Measurements from ENCODE around the gene SERINC5. TPM values are rescaled to one million over a fixed set of nuclear protein-coding genes. Genes with fewer than 3 reads are reported as not detected.

The SERINC5 gene
- total and polyA plus RNA-seq, 3 experiments from 2014 or later = 13.7 to 33.3 (median 32.9) TPM

DNA sequence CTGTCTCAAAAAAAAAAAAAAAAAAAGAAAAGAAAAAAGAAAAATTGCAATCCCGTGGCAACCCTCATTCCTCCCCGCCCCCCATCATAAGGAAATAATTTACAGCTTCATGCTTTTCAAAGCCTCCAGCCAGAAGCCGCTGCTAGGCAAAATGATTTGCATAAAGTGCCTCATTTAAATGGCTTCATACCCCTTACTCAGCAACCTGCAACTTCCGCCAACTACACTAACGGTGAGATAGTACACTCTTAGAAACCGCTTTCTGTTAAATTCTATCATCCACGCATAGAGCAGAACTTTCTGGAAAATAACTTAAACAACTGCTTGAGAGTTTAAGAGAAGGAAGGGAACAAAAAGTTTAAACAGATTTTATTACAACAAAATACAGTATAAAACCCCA lies 17.8 kb downstream of the SERINC5 start:
- peaks cover 64% of the 10 kb centered on the region for H3K4me1 ChIP-seq (ENCODE audit: insufficient read depth, low read length)
- H3K4me1 Mint-ChIP-seq = peaks cover 56 to 80% (median 70%) of the 10 kb centered on the region in 3 donors

DNA sequence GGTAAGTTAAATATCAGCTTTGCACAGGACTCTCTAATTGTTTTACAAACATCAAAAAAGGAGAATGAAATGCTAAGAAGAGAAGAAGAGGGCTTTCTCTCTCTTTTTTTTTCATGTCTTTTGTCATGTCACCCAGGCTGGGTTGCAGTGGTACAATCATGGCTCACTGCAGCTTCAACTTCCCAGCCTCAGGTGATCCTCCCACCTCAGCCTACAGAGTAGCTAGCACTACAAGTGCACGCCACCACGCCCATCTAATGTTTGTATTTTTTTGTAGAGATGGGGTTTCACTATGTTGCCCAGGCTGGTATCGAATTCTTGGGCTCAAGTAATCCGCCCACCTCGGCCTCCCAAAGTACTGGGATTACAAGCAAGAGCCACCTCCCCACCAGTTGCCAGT lies 18.6 kb downstream of the SERINC5 start:
- CTCF ChIA-PET = no interaction called here
- peaks cover 57 to 85% (median 74%) of the 10 kb centered on the region in 3 donors for H3K4me1 Mint-ChIP-seq
- no peak overlapping the region for H3K4me3 Mint-ChIP-seq

More for the DNA sequence above, 17.8 kb downstream of the SERINC5 start:
- Histone ChIP-seq H3K36me3 (ENCODE audit: insufficient read depth, low read length) (peaks cover 9% of the 10 kb centered on the region), H3K27ac (ENCODE audit: low read depth, low read length) (no peak overlapping the region), H3K9me3 (ENCODE audit: low read length) (peaks cover 1% of the 10 kb centered on the region), H3K27me3 (ENCODE audit: insufficient read depth, low read length, poor library complexity, severe bottlenecking) (no peaks in the 10 kb centered on the region), H3K4me3 (ENCODE audit: low read length) (no peak overlapping the region)
- Mint-ChIP-seq H3K36me3 (peaks cover 17 to 42% (median 30%) of the 10 kb centered on the region in 3 donors), H3K27ac (no peak overlapping the region), H3K4me3 (peak overlapping the region in 2 of 7 donors; percentile 28 to 32), H3K9me3 (peaks cover 2 to 19% (median 13%) of the 10 kb centered on the region in 5 donors), H3K27me3 (peaks cover 0 to 3% of the 10 kb centered on the region in 2 donors)
- DNase-seq = no peak
- ChIA-PET CTCF (interaction anchor here (0.6 to 1.0 kb wide), 2 partner anchors 9 to 18 kb away, joined by 3 read pairs; partner anchors contain the start of gene SERINC5), POLR2A (interaction anchor here (0.6 to 1.2 kb wide), 4 partner anchors 9 to 143 kb away, joined by 3 to 6 read pairs (median 3); partner anchors contain the start of gene SERINC5)

DNA sequence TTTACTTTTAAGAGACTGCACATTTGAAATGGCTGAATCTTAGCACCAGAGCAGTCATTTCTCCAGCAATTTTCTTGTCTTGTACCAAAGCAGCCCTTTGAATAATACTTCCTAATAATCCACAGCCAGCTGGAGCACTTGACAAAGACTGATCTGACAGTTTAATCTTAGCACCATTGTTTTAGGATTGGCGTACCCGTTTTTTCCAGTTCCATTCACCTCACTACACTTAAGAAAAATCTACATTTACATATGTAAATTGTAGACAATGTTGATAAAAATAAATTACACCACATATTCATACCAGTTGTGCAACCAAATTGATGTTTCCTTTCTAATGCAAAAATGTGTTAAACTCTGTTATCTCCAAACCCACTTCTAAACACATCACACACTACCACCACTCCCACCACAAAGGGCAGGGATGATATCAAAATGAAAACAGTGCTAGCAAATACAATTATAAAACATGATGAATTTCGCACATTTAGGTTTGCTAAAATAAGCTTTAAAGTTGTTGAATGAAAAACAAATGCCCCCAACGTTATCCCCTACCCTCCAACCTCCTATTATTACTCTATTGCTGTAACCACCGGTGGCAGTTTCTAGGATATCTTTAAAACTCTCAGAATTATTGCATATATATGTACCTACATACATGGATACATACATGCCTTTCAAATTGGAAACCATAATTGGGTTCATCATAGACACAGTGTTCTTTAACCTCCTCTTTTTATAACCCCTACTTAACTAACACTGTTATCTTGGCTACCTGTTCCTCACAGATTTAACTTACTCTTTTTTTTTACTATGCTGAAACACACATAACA lies 21.5 kb downstream of the SERINC5 start:
- H3K4me3 Mint-ChIP-seq = peak overlapping the region in 6 of 7 donors; percentile 19 to 70 (median 52)
- CTCF ChIA-PET = interaction anchor here (0.7 to 1.0 kb wide), 3 partner anchors 51 to 142 kb away, joined by 3 read pairs; no protein-coding TSS in a partner anchor

More for the DNA sequence above, 18.6 kb downstream of the SERINC5 start:
- H3K36me3 Mint-ChIP-seq = peaks cover 16 to 40% (median 26%) of the 10 kb centered on the region in 3 donors
- Histone ChIP-seq H3K27ac (ENCODE audit: low read depth, low read length) (no peak overlapping the region), H3K4me1 (ENCODE audit: insufficient read depth, low read length) (peaks cover 64% of the 10 kb centered on the region), H3K27me3 (ENCODE audit: insufficient read depth, low read length, poor library complexity, severe bottlenecking) (no peaks in the 10 kb centered on the region), H3K4me3 (ENCODE audit: low read length) (no peak overlapping the region), H3K36me3 (ENCODE audit: insufficient read depth, low read length) (peaks cover 8% of the 10 kb centered on the region), H3K9me3 (ENCODE audit: low read length) (no peaks in the 10 kb centered on the region)
- H3K27ac Mint-ChIP-seq = peak overlapping the region in 3 of 8 donors; percentile 8 to 43 (median 17)
- peaks cover 0 to 14% (median 9%) of the 10 kb centered on the region in 5 donors for H3K9me3 Mint-ChIP-seq
- DNase-seq = no peak
- POLR2A ChIA-PET = no interaction called here
- peaks cover 0 to 3% of the 10 kb centered on the region in 2 donors for H3K27me3 Mint-ChIP-seq

DNA sequence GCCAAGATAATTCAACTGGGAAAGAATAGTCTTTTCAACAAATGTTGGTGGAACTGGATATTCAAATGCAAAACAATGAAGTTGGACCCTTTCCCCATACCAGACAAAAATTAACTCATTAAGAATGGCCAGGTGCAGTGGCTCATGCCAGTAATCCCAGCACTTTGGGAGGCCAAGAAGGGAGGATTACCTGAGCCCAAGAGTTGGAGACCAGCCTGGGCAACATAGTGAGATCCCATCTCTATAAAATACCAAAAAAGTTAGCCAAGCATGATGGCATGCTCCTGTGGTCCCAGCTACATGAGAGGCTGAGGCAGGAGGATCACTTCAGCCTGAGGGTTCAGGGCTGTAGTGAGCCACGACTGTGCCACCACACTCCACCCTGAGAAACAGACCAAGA lies 24.2 kb downstream of the SERINC5 start:
- H3K27ac ChIP-seq (ENCODE audit: low read depth, low read length) = no peak overlapping the region
- no peak for DNase-seq
- H3K4me1 ChIP-seq (ENCODE audit: insufficient read depth, low read length) = peaks cover 61% of the 10 kb centered on the region
- no peaks in the 10 kb centered on the region for H3K27me3 ChIP-seq (ENCODE audit: insufficient read depth, low read length, poor library complexity, severe bottlenecking)
- POLR2A ChIA-PET = interaction anchor here (0.7 kb wide), 1 partner anchor 27 kb away, joined by 5 read pairs; no protein-coding TSS in a partner anchor
- no peak overlapping the region for H3K4me3 ChIP-seq (ENCODE audit: low read length)
- Mint-ChIP-seq H3K4me3 (peak overlapping the region in 3 of 7 donors; percentile 0 to 19 (median 17)), H3K9me3 (no peaks in the 10 kb centered on the region), H3K27me3 (peaks cover 0 to 3% of the 10 kb centered on the region in 2 donors), H3K36me3 (peaks cover 1 to 22% (median 4%) of the 10 kb centered on the region in 3 donors), H3K4me1 (peaks cover 55 to 77% (median 59%) of the 10 kb centered on the region in 3 donors), H3K27ac (peak overlapping the region in 2 of 8 donors; percentile 6 to 18)
- CTCF ChIA-PET = interaction anchor here (0.8 to 1.4 kb wide), 2 partner anchors 12 to 21 kb away, joined by 3 to 7 read pairs; no protein-coding TSS in a partner anchor
- no peaks in the 10 kb centered on the region for H3K36me3 ChIP-seq (ENCODE audit: insufficient read depth, low read length)
- H3K9me3 ChIP-seq (ENCODE audit: low read length) = no peaks in the 10 kb centered on the region

More for the DNA sequence above, 21.5 kb downstream of the SERINC5 start:
- H3K4me1 ChIP-seq (ENCODE audit: insufficient read depth, low read length) = peaks cover 64% of the 10 kb centered on the region
- peaks cover 0 to 3% of the 10 kb centered on the region in 2 donors for H3K27me3 Mint-ChIP-seq
- H3K36me3 ChIP-seq (ENCODE audit: insufficient read depth, low read length) = no peaks in the 10 kb centered on the region
- no peak overlapping the region for H3K4me3 ChIP-seq (ENCODE audit: low read length)
- POLR2A ChIA-PET = no interaction called here
- peaks cover 3 to 28% (median 4%) of the 10 kb centered on the region in 3 donors for H3K36me3 Mint-ChIP-seq
- peaks cover 0 to 3% (median 0%) of the 10 kb centered on the region in 5 donors for H3K9me3 Mint-ChIP-seq
- no peaks in the 10 kb centered on the region for H3K27me3 ChIP-seq (ENCODE audit: insufficient read depth, low read length, poor library complexity, severe bottlenecking)
- H3K27ac ChIP-seq (ENCODE audit: low read depth, low read length) = no peak overlapping the region
- H3K9me3 ChIP-seq (ENCODE audit: low read length) = no peaks in the 10 kb centered on the region
- H3K4me1 Mint-ChIP-seq = peaks cover 58 to 84% (median 69%) of the 10 kb centered on the region in 3 donors
- peak overlapping the region in 7 of 8 donors; percentile 12 to 67 (median 51) for H3K27ac Mint-ChIP-seq
- DNase-seq = no peak

DNA sequence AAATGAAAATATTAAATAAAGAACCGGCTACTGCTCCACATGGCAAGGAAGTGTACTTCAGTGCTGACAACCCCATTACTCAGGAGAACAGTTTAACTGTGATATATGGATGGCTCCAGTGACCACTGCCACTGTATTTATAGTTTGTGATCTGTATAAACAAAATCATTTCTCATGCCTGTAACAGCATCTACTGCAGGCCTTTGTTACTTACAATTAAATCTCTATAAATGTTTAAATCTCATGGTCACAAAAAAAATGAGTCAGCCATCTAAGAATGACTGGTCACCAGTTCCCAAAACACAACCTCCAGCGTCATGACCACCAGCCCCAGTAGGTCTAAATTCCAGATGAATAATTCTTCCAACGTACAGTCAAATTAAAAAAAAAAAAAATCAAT lies 24.6 kb downstream of the SERINC5 start:
- H3K27ac Mint-ChIP-seq = peak overlapping the region in 2 of 8 donors; percentile 6 to 18
- H3K4me1 ChIP-seq (ENCODE audit: insufficient read depth, low read length) = peaks cover 64% of the 10 kb centered on the region

DNA sequence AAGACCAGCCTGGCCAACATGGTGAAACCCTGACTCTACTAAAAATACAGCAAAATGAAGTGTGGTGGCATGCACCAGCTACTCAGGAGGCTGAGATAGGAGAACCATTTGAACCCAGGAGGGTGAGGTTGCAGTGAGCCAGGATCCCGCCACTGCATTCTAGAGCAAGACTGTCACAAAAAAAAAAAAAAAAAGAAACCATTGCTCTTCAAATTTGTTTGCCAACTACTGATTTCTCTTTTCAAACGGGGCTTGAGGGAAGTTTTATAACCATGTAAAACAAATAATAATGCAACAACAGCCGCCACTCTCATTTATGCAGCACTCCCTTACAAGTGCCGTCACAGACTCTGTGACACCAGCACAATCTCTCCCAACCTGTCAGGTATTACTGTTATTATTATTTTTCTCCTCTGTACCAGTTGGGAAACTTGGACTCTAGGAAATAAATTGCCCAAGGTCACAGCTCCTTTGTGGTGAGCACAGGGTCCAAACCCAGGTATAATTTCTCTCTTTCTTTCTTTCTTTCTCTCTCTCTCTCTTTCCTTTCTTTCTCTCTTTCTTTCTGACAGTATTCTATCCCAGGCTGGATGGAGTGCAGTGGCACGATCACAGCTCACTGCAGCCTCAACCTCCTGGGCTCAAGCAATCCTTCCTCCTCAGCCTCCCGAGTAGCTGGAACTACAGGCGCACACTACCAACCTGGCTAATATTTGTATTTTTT lies 25.4 kb downstream of the SERINC5 start:
- H3K4me3 ChIP-seq (ENCODE audit: low read length) = no peak overlapping the region
- no peaks in the 10 kb centered on the region for H3K27me3 ChIP-seq (ENCODE audit: insufficient read depth, low read length, poor library complexity, severe bottlenecking)
- DNase-seq = no peak
- POLR2A ChIA-PET = no interaction called here
- Mint-ChIP-seq H3K9me3 (no peaks in the 10 kb centered on the region), H3K4me1 (peaks cover 59 to 79% (median 66%) of the 10 kb centered on the region in 3 donors), H3K27ac (peak overlapping the region in 7 of 8 donors; percentile 37 to 87 (median 68)), H3K36me3 (peaks cover 0 to 25% (median 6%) of the 10 kb centered on the region in 3 donors), H3K27me3 (no peaks in the 10 kb centered on the region), H3K4me3 (peak overlapping the region in 3 of 7 donors; percentile 60 to 67 (median 60))
- CTCF ChIA-PET = no interaction called here
- H3K36me3 ChIP-seq (ENCODE audit: insufficient read depth, low read length) = no peaks in the 10 kb centered on the region
- peaks cover 62% of the 10 kb centered on the region for H3K4me1 ChIP-seq (ENCODE audit: insufficient read depth, low read length)
- no peaks in the 10 kb centered on the region for H3K9me3 ChIP-seq (ENCODE audit: low read length)
- no peak overlapping the region for H3K27ac ChIP-seq (ENCODE audit: low read depth, low read length)

More for the DNA sequence above, 24.6 kb downstream of the SERINC5 start:
- Mint-ChIP-seq H3K9me3 (no peaks in the 10 kb centered on the region), H3K4me3 (peak overlapping the region in 2 of 7 donors; percentile 0 to 17), H3K4me1 (peaks cover 57 to 79% (median 63%) of the 10 kb centered on the region in 3 donors), H3K36me3 (peaks cover 3 to 24% (median 4%) of the 10 kb centered on the region in 3 donors), H3K27me3 (peaks cover 0 to 1% of the 10 kb centered on the region in 2 donors)
- Histone ChIP-seq H3K9me3 (ENCODE audit: low read length) (no peaks in the 10 kb centered on the region), H3K27ac (ENCODE audit: low read depth, low read length) (no peak overlapping the region), H3K27me3 (ENCODE audit: insufficient read depth, low read length, poor library complexity, severe bottlenecking) (no peaks in the 10 kb centered on the region), H3K36me3 (ENCODE audit: insufficient read depth, low read length) (no peaks in the 10 kb centered on the region), H3K4me3 (ENCODE audit: low read length) (no peak overlapping the region)
- no peak for DNase-seq
- CTCF ChIA-PET = interaction anchor here (0.8 to 1.4 kb wide), 2 partner anchors 11 to 21 kb away, joined by 3 to 7 read pairs; no protein-coding TSS in a partner anchor
- POLR2A ChIA-PET = no interaction called here

DNA sequence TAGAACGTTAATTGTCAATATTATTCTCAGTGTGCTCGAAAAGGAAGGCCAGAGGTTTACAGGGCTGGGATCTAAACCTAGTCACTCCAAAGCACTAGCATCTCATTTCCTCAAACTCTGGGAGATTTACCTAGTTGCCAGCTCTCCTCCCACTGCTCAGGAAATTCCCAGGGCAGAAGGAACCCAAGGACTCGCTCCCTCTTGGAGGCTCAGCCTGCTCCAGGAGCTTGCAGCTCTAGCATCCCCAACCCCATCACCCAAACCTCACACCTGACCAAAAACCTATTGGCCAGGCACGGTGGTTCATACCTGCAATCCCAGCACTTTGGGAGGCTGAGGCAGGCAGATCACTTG lies 26.0 kb downstream of the SERINC5 start:
- Mint-ChIP-seq H3K36me3 (peaks cover 0 to 30% (median 8%) of the 10 kb centered on the region in 3 donors), H3K27me3 (no peaks in the 10 kb centered on the region), H3K9me3 (no peaks in the 10 kb centered on the region), H3K4me3 (peak overlapping the region in 1 of 7 donors; percentile 60), H3K4me1 (peaks cover 59 to 79% (median 67%) of the 10 kb centered on the region in 3 donors), H3K27ac (peak overlapping the region in 4 of 8 donors; percentile 10 to 77 (median 44))
- Histone ChIP-seq H3K27me3 (ENCODE audit: insufficient read depth, low read length, poor library complexity, severe bottlenecking) (no peaks in the 10 kb centered on the region), H3K4me3 (ENCODE audit: low read length) (no peak overlapping the region), H3K36me3 (ENCODE audit: insufficient read depth, low read length) (no peaks in the 10 kb centered on the region), H3K27ac (ENCODE audit: low read depth, low read length) (no peak overlapping the region), H3K9me3 (ENCODE audit: low read length) (no peaks in the 10 kb centered on the region), H3K4me1 (ENCODE audit: insufficient read depth, low read length) (peaks cover 60% of the 10 kb centered on the region)
- ChIA-PET CTCF (no interaction called here), POLR2A (no interaction called here)
- DNase-seq = no peak
